Right lobe of liver (tissue), 6 donors: ENCODE data around the gene CACNA1B. TPM values are rescaled to one million over a fixed set of nuclear protein-coding genes. Genes with fewer than 3 reads are reported as not detected.
A peak's percentile ranks its signal among the peaks of the same experiment; 100 is the strongest.

Experiments used
- ATAC-seq, 4 donors: fragments of 200-7000 bp; cut with Tn5 transposase; one replicate each; pipeline ENCODE4 v1.9.1; 2020; ENCODE audit warnings: mild to moderate bottlenecking in 4 of 4, moderate library complexity in 4 of 4
- DNase-seq, 3 donors: peaks; one replicate each; pipeline ENCODE4 v3.0.0-alpha.2; 2020
- H3K27ac ChIP-seq, 3 donors: fragments of 200-600 bp; one replicate each; pipeline ENCODE4 v1.8.0; 2022
- H3K27me3 ChIP-seq, 2 donors: fragments of 200-600 bp; one replicate each; pipeline ENCODE4 v1.8.0; 2022
- H3K36me3 ChIP-seq, 4 donors: fragments of 200-600 bp; sonication (generic) in 1 of 4; one replicate each; pipeline versions ENCODE4 v1.5.1 to v1.8.0; 2017 to 2022; ENCODE audit warnings: control low read depth in 1 of 4
- H3K4me1 ChIP-seq, 4 donors: fragments of 200-600 bp; sonication (generic) in 1 of 4; one replicate each; pipeline versions ENCODE4 v1.5.1 to v1.8.0; 2017 to 2022; ENCODE audit warnings: control low read depth in 1 of 4
- H3K4me3 ChIP-seq, 3 donors: fragments of 200-600 bp; one replicate each; pipeline ENCODE4 v1.8.0; 2022
- H3K9me3 ChIP-seq, 4 donors: fragments of 200-600 bp; sonication (generic) in 1 of 4; one replicate each; pipeline versions ENCODE4 v1.5.1 to v1.8.0; 2017 to 2022; ENCODE audit warnings: control low read depth in 1 of 4
- POLR2A ChIP-seq: fragments of 450-650 bp; IDR thresholded peaks from one replicate; pipeline ENCODE4 v1.6.1; 2017; ENCODE audit warnings: antibody characterized with exemption, mild to moderate bottlenecking
- WGBS: methylation state at CpG from one replicate; pipeline ENCODE4 v1.1.6; 2018; ENCODE audit warnings: low coverage, low lambda C conversion rate; ENCODE audit not compliant: insufficient coverage; ENCODE audit errors: missing lambda C conversion rate; 5-methylcytosine and 5-hydroxymethylcytosine counted together
- intact Hi-C, 2 donors: fragments of 100-400 bp; cut with DNase I; formaldehyde crosslinking; loops; one replicate each; pipeline versions ENCODE4 v1.11.2 to v1.14.1; 2022
- total RNA-seq, 6 experiments: library from RNA; depleted of rRNA in 2 of 6; stranded (reverse); fragments of >200 nt in 2 of 6; fragmentation: NEBNext Ultra II Directional in 3 of 6; extraction: Animal tissue kit (Norgen Biotek cat#: 25700) in 3 of 6; gene quantifications; one replicate each; pipeline versions ENCODE4 v1.1.0 to v1.2.4, GENCODE V29; 2016 to 2023
- TF ChIP-seq, protein P1 (sequence below), 4 donors: fragments of 200-600 bp in 3 of 4; fragments of 450-650 bp in 1 of 4; IDR thresholded peaks; one replicate each; pipeline versions ENCODE4 v1.5.1 to v1.8.0; 2016 to 2022; ENCODE audit warnings: antibody characterized with exemption in 4 of 4, mild to moderate bottlenecking in 2 of 4
- donor health status: DM: no; HTN: yes; CAD: no.
- donor health status: DM: no; HTN: no; CAD: no.
- donor health status: DM: no; HTN: no; CAD: no.
- donor health status: DM: no; HTN: yes; CAD: no.
- donor health status: DM: no; HTN: yes; CAD: no.

The CACNA1B gene
- total RNA-seq, 6 experiments from 2014 or later, result not detected

DNA sequence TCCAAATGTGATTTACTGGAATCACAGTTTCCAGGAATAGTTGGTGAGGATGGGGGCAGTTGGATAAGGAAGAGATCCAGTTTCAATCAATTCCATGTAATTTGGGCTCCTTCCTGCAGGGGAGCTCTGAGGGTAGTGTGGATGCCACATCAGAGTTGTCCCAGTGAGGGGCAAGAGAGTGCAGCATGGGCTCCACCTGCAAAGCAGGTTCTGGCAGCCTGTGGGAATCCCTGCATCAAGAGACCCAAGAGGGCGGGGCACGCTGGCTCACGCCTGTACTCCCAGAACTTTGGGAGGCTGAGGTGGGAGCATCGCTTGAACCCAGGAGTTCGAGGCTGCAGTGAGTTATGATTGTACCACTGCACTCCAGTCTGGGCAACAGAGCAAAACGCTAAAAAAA, 188.5 kb downstream of the CACNA1B start:
- WGBS, result 56% methylated on average over 3 of the region's 6 CpGs
- DNase-seq (peak in 1 of 3 donors; percentile 31), ATAC-seq (no peak)
- Histone ChIP-seq H3K27me3 (no peaks in the 10 kb centered on the region), H3K4me1 (no peaks in the 10 kb centered on the region), H3K4me3 (no peak overlapping the region), H3K9me3 (no peaks in the 10 kb centered on the region), H3K36me3 (no peaks in the 10 kb centered on the region), H3K27ac (no peak overlapping the region)
- intact Hi-C loops, result no loop called here
- TF ChIP-seq, protein P1, sequence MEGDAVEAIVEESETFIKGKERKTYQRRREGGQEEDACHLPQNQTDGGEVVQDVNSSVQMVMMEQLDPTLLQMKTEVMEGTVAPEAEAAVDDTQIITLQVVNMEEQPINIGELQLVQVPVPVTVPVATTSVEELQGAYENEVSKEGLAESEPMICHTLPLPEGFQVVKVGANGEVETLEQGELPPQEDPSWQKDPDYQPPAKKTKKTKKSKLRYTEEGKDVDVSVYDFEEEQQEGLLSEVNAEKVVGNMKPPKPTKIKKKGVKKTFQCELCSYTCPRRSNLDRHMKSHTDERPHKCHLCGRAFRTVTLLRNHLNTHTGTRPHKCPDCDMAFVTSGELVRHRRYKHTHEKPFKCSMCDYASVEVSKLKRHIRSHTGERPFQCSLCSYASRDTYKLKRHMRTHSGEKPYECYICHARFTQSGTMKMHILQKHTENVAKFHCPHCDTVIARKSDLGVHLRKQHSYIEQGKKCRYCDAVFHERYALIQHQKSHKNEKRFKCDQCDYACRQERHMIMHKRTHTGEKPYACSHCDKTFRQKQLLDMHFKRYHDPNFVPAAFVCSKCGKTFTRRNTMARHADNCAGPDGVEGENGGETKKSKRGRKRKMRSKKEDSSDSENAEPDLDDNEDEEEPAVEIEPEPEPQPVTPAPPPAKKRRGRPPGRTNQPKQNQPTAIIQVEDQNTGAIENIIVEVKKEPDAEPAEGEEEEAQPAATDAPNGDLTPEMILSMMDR (IDR thresholded peaks at IDR 0.05), result no peak
- TF ChIP-seq POLR2A, result no peak

DNA sequence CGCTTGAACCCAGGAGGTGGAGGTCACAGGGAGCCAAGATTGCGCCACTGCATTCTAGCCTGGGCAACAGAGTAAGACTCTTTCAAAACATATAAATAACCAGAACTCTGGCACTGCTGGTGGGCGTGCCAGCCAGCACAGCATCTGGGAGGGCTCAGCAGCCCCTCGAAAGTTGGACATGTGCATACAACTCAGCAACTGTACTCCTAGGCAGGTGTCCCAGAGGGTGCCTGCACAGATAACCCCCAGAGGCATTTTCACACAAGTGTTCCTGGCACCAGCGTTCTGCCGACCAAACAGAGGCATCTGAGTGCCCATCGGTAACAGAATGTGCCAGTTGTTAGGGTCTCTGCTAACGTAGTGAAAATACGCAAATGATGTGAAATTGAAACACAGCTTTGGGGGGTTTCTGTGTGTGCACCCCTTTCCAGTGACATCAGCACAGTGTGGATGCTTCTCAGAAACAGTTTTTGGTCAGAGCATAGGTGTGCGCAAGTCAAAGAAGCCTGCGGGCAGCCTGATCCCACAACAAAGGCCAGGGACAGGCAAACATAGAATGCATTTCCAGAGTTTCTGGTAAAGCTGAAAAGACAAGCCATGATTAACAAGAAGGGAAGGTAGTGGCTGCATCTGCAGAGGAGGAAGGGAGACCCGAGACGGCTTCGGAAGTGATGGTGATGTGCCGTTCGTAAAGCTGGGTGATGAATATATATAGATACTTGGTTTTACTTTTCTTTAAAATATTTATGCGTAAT, 190.2 kb downstream of the CACNA1B start:
- no peak for ATAC-seq
- DNase-seq, result peak in 1 of 3 donors; percentile 5
- no peak for TF ChIP-seq POLR2A
- TF ChIP-seq, protein P1 (IDR thresholded peaks at IDR 0.05), result no peak

DNA sequence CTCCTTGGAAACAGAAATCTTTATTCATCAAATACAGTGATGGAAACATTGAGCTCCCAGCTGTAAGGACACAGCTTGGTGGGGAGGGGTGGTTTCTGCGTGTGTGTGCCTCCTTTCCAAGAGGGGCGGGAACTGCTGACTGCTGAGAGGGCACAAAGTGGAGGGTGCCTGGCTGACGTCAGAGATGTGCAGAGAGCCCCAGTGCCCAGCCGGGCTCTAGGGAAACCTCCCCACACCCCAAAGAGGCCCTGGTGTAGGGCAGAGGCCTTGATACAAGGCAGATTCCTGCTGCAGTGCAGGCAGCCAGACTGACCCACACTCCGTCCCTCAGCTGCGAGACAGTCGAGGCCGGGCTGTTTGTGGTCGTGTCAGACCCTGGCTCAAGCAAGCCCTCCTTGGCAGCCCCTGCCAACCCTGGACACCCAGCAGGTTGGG, 191.0 kb downstream of the CACNA1B start:
- 52% methylated on average over 4 of the region's 9 CpGs for WGBS
- TF ChIP-seq, protein P1 (IDR thresholded peaks at IDR 0.05), result no peak
- no peak for TF ChIP-seq POLR2A
- peak in 1 of 3 donors; percentile 27 for DNase-seq
- no peak overlapping the region for H3K27ac ChIP-seq
- H3K9me3 ChIP-seq, result no peaks in the 10 kb centered on the region
- no peak overlapping the region for H3K4me3 ChIP-seq
- intact Hi-C loops, result no loop called here
- H3K27me3 ChIP-seq, result no peaks in the 10 kb centered on the region
- no peaks in the 10 kb centered on the region for H3K36me3 ChIP-seq
- ATAC-seq, result no peak
- H3K4me1 ChIP-seq, result no peaks in the 10 kb centered on the region

More for the DNA sequence above, 190.2 kb downstream of the CACNA1B start:
- H3K9me3 ChIP-seq, result no peaks in the 10 kb centered on the region
- no peaks in the 10 kb centered on the region for H3K27me3 ChIP-seq
- H3K4me3 ChIP-seq, result no peak overlapping the region
- no peaks in the 10 kb centered on the region for H3K36me3 ChIP-seq
- WGBS, result 76% methylated on average over 9 of the region's 17 CpGs
- intact Hi-C loops, result no loop called here
- no peak overlapping the region for H3K27ac ChIP-seq
- H3K4me1 ChIP-seq, result no peaks in the 10 kb centered on the region

DNA sequence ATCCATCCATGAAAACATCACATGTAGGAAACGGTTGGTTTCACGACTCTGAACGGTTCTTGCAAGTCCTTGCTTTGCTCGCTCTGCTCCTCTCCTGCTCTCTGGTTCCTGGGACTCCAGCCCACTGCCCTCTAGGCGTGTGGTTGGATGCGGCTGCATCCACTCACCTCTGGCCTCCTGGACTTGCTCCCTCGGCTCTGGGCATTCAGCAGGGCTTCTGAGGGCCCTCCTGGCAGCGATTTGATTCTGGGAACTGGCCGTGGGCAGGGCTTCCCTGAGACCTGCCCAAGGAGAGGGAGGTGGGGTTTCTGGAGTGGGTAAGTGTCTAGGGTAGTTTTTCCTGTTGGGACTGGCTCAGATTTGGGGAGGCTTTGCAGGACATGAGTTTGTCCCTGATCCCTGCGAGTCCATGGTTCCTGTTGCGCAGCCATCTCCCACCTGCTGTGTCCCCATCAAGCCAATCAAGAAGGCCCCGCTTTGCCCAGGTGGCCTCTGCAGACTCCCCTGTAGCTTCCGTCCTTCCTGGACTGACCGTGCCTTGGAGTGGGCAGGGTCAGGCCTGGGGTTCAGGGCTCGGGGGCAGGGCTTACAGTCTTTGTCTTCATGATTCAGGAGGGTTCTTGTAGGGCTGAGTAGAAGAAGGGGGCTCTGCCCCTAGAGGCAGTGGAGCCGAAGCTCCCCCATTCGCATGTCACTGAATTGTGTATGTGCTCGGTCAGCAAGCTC, 192.3 kb downstream of the CACNA1B start:
- Histone ChIP-seq H3K4me3 (no peak overlapping the region), H3K27ac (no peak overlapping the region), H3K4me1 (no peaks in the 10 kb centered on the region), H3K36me3 (no peaks in the 10 kb centered on the region), H3K9me3 (no peaks in the 10 kb centered on the region), H3K27me3 (no peaks in the 10 kb centered on the region)
- DNase-seq (peak in 1 of 3 donors; percentile 18), ATAC-seq (no peak)
- intact Hi-C loops, result no loop called here
- WGBS, result 59% methylated on average over 11 of the region's 18 CpGs
- TF ChIP-seq, protein P1 (IDR thresholded peaks at IDR 0.05), result no peak
- no peak for TF ChIP-seq POLR2A
